GM12891 (cell line): Measurements from ENCODE around the gene RALB.

ENCODE experiments used
- PAX5 ChIP-seq: IDR thresholded peaks from 2 replicates; pipeline ENCODE4 v1.6.1; 2011; ENCODE audit warnings: low read length, moderate library complexity, mild to moderate bottlenecking; ENCODE audit not compliant: insufficient read depth, severe bottlenecking
- POLR2A ChIP-seq: IDR thresholded peaks from 2 replicates; pipeline ENCODE4 v1.6.1; 2011; ENCODE audit warnings: low read depth, low read length, control low read depth
- POLR2AphosphoS5 ChIP-seq: IDR thresholded peaks from 2 replicates; pipeline ENCODE4 v1.6.1; 2011; ENCODE audit warnings: low read depth, low read length, control low read depth
- POU2F2 ChIP-seq: IDR thresholded peaks from 2 replicates; pipeline ENCODE4 v1.6.1; 2011; ENCODE audit warnings: low read depth, mild to moderate bottlenecking, control low read depth, low read length, moderate library complexity
- SPI1 ChIP-seq: IDR thresholded peaks from 2 replicates; pipeline ENCODE4 v1.6.1; 2011; ENCODE audit warnings: low read depth, low read length, control low read depth
- TAF1 ChIP-seq: IDR thresholded peaks from 2 replicates; pipeline ENCODE4 v1.6.1; 2011; ENCODE audit warnings: low read depth, low read length, control low read depth

GRCh38 chr2:120277505-120278205 lies 25.0 kb downstream of the RALB start:
- TF ChIP-seq POLR2A (no peak), POLR2AphosphoS5 (0 out of 2 replicates have a peak, but pooled peaks have one; percentile 43), TAF1 (no peak), SPI1 (no peak), POU2F2 (no peak), PAX5 (no peak)
